H9 (cell line): ENCODE measurements around the gene HBP1. TPM values are rescaled to one million over a fixed set of nuclear protein-coding genes. Genes with fewer than 3 reads are reported as not detected.

Source experiments
- DNase-seq: peaks from one replicate; pipeline ENCODE4 v3.0.0-alpha.2; 2017
- H2AFZ ChIP-seq: one replicate; pipeline ENCODE4 v1.6.1; 2013; ENCODE audit warnings: mild to moderate bottlenecking, low read length, control low read depth, moderate library complexity
- H2AK5ac ChIP-seq: 2 replicates; pipeline ENCODE4 v1.6.1; 2013; ENCODE audit warnings: low read length, control low read depth, mixed read lengths; ENCODE audit not compliant: insufficient read length
- H2BK120ac ChIP-seq: one replicate; pipeline ENCODE4 v1.6.1; 2013; ENCODE audit warnings: low read depth, mild to moderate bottlenecking, low read length, control low read depth, inconsistent platforms; ENCODE audit not compliant: poor library complexity, severe bottlenecking
- H2BK12ac ChIP-seq: 2 replicates; pipeline ENCODE4 v1.6.1; 2013; ENCODE audit warnings: low read length, control low read depth, mixed read lengths, low read depth; ENCODE audit not compliant: insufficient read length
- H2BK15ac ChIP-seq: 2 replicates; pipeline ENCODE4 v1.6.1; 2013; ENCODE audit warnings: low read depth, low read length, control low read depth
- H2BK20ac ChIP-seq: one replicate; pipeline ENCODE4 v1.6.1; 2013; ENCODE audit warnings: low read depth, mild to moderate bottlenecking, low read length, control low read depth, inconsistent platforms; ENCODE audit not compliant: poor library complexity, severe bottlenecking
- H2BK5ac ChIP-seq: 2 replicates; pipeline ENCODE4 v1.6.1; 2013; ENCODE audit warnings: low read length, control low read depth, mixed read lengths; ENCODE audit not compliant: insufficient read length
- H3K14ac ChIP-seq: 2 replicates; pipeline ENCODE4 v1.6.1; 2013; ENCODE audit warnings: low read length, control low read depth; ENCODE audit not compliant: insufficient read depth
- H3K18ac ChIP-seq: 2 replicates; pipeline ENCODE4 v1.6.1; 2013; ENCODE audit warnings: low read depth, mild to moderate bottlenecking, mixed read lengths, low read length, control low read depth; ENCODE audit not compliant: insufficient read length
- H3K23ac ChIP-seq: 2 replicates; pipeline ENCODE4 v1.6.1; 2013; ENCODE audit warnings: low read length, control low read depth, mixed read lengths, low read depth; ENCODE audit not compliant: insufficient read length
- H3K23me2 ChIP-seq: 2 replicates; pipeline ENCODE4 v1.6.1; 2013; ENCODE audit warnings: low read depth, mild to moderate bottlenecking, mixed read lengths, low read length, control low read depth; ENCODE audit not compliant: insufficient read length, poor library complexity, severe bottlenecking
- H3K27ac ChIP-seq: 2 replicates; pipeline ENCODE4 v1.5.1; 2013; ENCODE audit warnings: low read length, control low read depth, mixed read lengths, low read depth; ENCODE audit not compliant: insufficient read length
- H3K27me3 ChIP-seq: 2 replicates; pipeline ENCODE4 v1.6.1; 2013; ENCODE audit warnings: low read length, control low read depth, inconsistent platforms; ENCODE audit not compliant: insufficient read depth
- H3K4ac ChIP-seq: 2 replicates; pipeline ENCODE4 v1.6.1; 2013; ENCODE audit warnings: low read depth, mild to moderate bottlenecking, control low read depth, inconsistent platforms, low read length, moderate library complexity
- H3K4me1 ChIP-seq: 2 replicates; pipeline ENCODE4 v1.6.1; 2013; ENCODE audit warnings: low read length, control low read depth, inconsistent platforms; ENCODE audit not compliant: insufficient read depth
- H3K4me2 ChIP-seq: 2 replicates; pipeline ENCODE4 v1.6.1; 2013; ENCODE audit warnings: low read length, control low read depth, mixed read lengths; ENCODE audit not compliant: insufficient read length, insufficient read depth
- H3K56ac ChIP-seq: 2 replicates; pipeline ENCODE4 v1.6.1; 2013; ENCODE audit warnings: low read depth, mild to moderate bottlenecking, mixed read lengths, low read length, control low read depth; ENCODE audit not compliant: insufficient read length
- H3K79me1 ChIP-seq: 2 replicates; pipeline ENCODE4 v1.6.1; 2013; ENCODE audit warnings: low read depth, mild to moderate bottlenecking, moderate library complexity, low read length, control low read depth, inconsistent platforms; ENCODE audit not compliant: insufficient read depth, poor library complexity, severe bottlenecking
- H3K79me2 ChIP-seq: 2 replicates; pipeline ENCODE4 v1.6.1; 2013; ENCODE audit warnings: low read length, control low read depth, inconsistent platforms; ENCODE audit not compliant: insufficient read depth
- H3K9ac ChIP-seq: 2 replicates; pipeline ENCODE4 v1.6.1; 2013; ENCODE audit warnings: low read length, control low read depth, mixed read lengths; ENCODE audit not compliant: insufficient read length; ENCODE audit errors: extremely low read depth
- H3K9me3 ChIP-seq: one replicate; pipeline ENCODE4 v1.6.1; 2013; ENCODE audit warnings: low read depth, low read length, inconsistent platforms; ENCODE audit not compliant: control insufficient read depth
- H3T11ph ChIP-seq: one replicate; pipeline ENCODE4 v1.6.1; 2013; ENCODE audit warnings: mild to moderate bottlenecking, low read length, control low read depth, inconsistent platforms
- H4K20me1 ChIP-seq: one replicate; pipeline ENCODE4 v1.6.1; 2013; ENCODE audit not compliant: control insufficient read depth, insufficient read length, insufficient read depth
- H4K5ac ChIP-seq: 2 replicates; pipeline ENCODE4 v1.6.1; 2013; ENCODE audit warnings: low read depth, mild to moderate bottlenecking, mixed read lengths, low read length, control low read depth; ENCODE audit not compliant: insufficient read length
- H4K8ac ChIP-seq: replicated peaks from 2 replicates; pipeline ENCODE4 v1.6.1; 2013; ENCODE audit warnings: low read length, control low read depth, mixed read lengths, low read depth; ENCODE audit not compliant: insufficient read length
- H4K91ac ChIP-seq: 2 replicates; pipeline ENCODE4 v1.6.1; 2013; ENCODE audit warnings: low read depth, mild to moderate bottlenecking, moderate library complexity, mixed read lengths, low read length, control low read depth; ENCODE audit not compliant: insufficient read length
- H3K27ac Mint-ChIP-seq, 3 experiments: 2 replicates in 2 of 3; 3 replicates in 1 of 3; pipeline ENCODE4 v1.8.0; 2020 to 2021; ENCODE audit warnings: mixed read lengths in 3 of 3, mild to moderate bottlenecking in 1 of 3, moderate library complexity in 1 of 3
- H3K27me3 Mint-ChIP-seq: 2 replicates; pipeline ENCODE4 v1.8.0; 2021; ENCODE audit warnings: low read depth, mild to moderate bottlenecking, moderate library complexity, mixed read lengths
- H3K36me3 Mint-ChIP-seq, 3 experiments: 2 replicates in 2 of 3; 3 replicates in 1 of 3; pipeline ENCODE4 v1.8.0; 2020 to 2021; ENCODE audit warnings: low read depth in 3 of 3, mixed read lengths in 3 of 3; ENCODE audit not compliant: insufficient read depth in 1 of 3
- H3K4me1 Mint-ChIP-seq, 2 experiments: 2 replicates each; pipeline ENCODE4 v1.8.0; 2020; ENCODE audit warnings: mixed read lengths in 2 of 2
- H3K4me3 Mint-ChIP-seq, 2 experiments: 2 replicates in 1 of 2; 3 replicates in 1 of 2; pipeline ENCODE4 v1.8.0; 2020 to 2021; ENCODE audit warnings: mild to moderate bottlenecking in 2 of 2, mixed read lengths in 2 of 2, moderate library complexity in 1 of 2
- H3K9me3 Mint-ChIP-seq, 2 experiments: 2 replicates in 1 of 2; 3 replicates in 1 of 2; pipeline ENCODE4 v1.8.0; 2020; ENCODE audit warnings: mild to moderate bottlenecking in 2 of 2, mixed read lengths in 2 of 2, moderate library complexity in 1 of 2
- CTCF ChIP-seq: fragments of 200-600 bp; sonication (generic); conservative IDR thresholded peaks from 3 replicates; pipeline ENCODE4 v1.8.0; 2021; ENCODE audit warnings: antibody characterized with exemption, mild to moderate bottlenecking
- WGBS: extraction: QIAGEN DNeasy Blood & Tissue Kit; methylation state at CpG from one replicate; pipeline ENCODE4 v1.1.7; 2013; ENCODE audit warnings: missing lambda C conversion rate, low lambda C conversion rate, mixed read lengths; ENCODE audit not compliant: insufficient read length; ENCODE audit errors: extremely low coverage; 5-methylcytosine and 5-hydroxymethylcytosine counted together
- total RNA-seq: library from RNA; stranded (reverse); gene quantifications from 2 replicates; pipeline ENCODE4 v1.2.1, GENCODE V29; 2021

The HBP1 gene
- total RNA-seq, 1 experiment from 2014 or later = 27.6 TPM

- H3K27ac ChIP-seq = no peak overlapping the region
- H3K4me2 ChIP-seq = no peak overlapping the region
- peaks cover 5% of the 10 kb centered on the region; the same call in 1 of the 2 replicates for H3K4me1 ChIP-seq
- H3K23me2 ChIP-seq = no peaks in the 10 kb centered on the region
- H2BK15ac ChIP-seq = no peak overlapping the region
- no peak overlapping the region for H2AFZ ChIP-seq
- no peaks in the 10 kb centered on the region for H4K20me1 ChIP-seq
- H2BK20ac ChIP-seq = no peak overlapping the region
- no peaks in the 10 kb centered on the region for H3K9me3 ChIP-seq
- H2BK5ac ChIP-seq = no peak overlapping the region
- Mint-ChIP-seq H3K4me3 (no peak overlapping the region), H3K27ac (peak overlapping the region in 1 of 3 experiments; percentile 86; a peak in 1 of 7 replicates), H3K9me3 (no peaks in the 10 kb centered on the region), H3K36me3 (0 out of 7 replicates have a peak, but pooled peaks cover 0 to 11% (median 0%) of the 10 kb centered on the region in 3 experiments), H3K27me3 (no peaks in the 10 kb centered on the region), H3K4me1 (peaks cover 15 to 16% of the 10 kb centered on the region in 2 experiments)
- no peaks in the 10 kb centered on the region for H3K79me2 ChIP-seq
- no peak overlapping the region for H3K9ac ChIP-seq
- H3K79me1 ChIP-seq = no peaks in the 10 kb centered on the region
- TF ChIP-seq CTCF = no peak
- no peak overlapping the region for H4K91ac ChIP-seq
- no peak overlapping the region for H3K18ac ChIP-seq
- no peak overlapping the region for H4K5ac ChIP-seq
- no peak overlapping the region for H3K23ac ChIP-seq
- no peak overlapping the region for H3K56ac ChIP-seq
- no peaks in the 10 kb centered on the region for H3K27me3 ChIP-seq
- H2BK120ac ChIP-seq = no peak overlapping the region
- H3K14ac ChIP-seq = no peak overlapping the region
- H3T11ph ChIP-seq = no peak overlapping the region
- whole genome bisulfite sequencing = no CpG with 5 or more reads among the region's 3 CpGs
- H2AK5ac ChIP-seq = no peak overlapping the region
- no peak overlapping the region for H4K8ac ChIP-seq
- DNase-seq = no peak
- H2BK12ac ChIP-seq = no peak overlapping the region
- H3K4ac ChIP-seq = no peak overlapping the region
These were observed 65.6 kb downstream of the HBP1 start for GRCh38 chr7:107234436-107234835.
